NT2/D1 (cell line): ENCODE data around the gene GADD45GIP1.

Experiments
- SUZ12 ChIP-seq: IDR thresholded peaks from 2 replicates; pipeline ENCODE4 v1.6.1; 2011; ENCODE audit not compliant: insufficient read length, insufficient read depth; ENCODE audit errors: extremely low read depth
- YY1 ChIP-seq: IDR thresholded peaks from 2 replicates; pipeline ENCODE4 v1.6.1; 2011; ENCODE audit not compliant: insufficient read length, insufficient read depth
- ZNF274 ChIP-seq: IDR thresholded peaks from 2 replicates; pipeline ENCODE4 v1.6.1; 2011; ENCODE audit warnings: mild to moderate bottlenecking, low read depth, low read length

DNA sequence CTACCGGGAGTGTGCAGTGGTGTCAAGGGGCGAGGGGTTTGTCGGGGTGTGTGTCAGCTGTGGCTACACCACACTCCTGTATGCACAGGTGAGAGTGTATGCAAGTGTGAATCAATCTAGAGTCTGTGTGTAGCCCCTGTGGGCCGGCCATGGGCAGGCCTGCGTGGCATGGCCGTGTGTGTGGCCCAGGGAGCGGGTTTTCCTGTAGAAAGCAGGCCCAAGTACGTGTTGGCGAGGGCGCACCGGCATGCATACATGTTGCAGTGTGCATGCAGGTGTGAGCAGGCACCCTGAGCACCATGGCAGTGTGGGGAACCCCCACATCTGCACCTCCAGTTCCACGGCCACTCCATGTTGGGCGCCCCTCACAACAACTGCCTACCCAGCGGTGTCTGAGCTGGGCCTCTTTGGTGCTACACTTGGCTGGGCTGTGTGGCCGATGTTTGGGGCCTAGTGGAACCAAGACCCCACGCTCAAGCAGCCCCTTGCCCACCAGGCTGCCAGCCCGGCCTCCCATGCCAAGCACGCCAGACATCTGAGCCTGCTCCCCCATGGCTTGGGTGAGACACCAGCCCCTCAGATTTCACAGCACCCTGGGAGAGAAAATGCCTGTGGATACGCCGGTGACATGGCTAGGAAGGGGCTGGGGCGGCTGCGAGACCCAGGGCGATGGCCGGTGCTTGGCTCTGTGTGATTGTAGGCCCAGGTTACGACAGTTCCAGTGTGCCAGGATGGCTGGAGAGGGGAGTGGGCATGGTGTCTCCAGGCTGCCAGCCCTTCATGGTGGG is 40.4 kb upstream of the GADD45GIP1 start:
- TF ChIP-seq ZNF274 (no peak), YY1 (no peak), SUZ12 (no peak)
